GF-D8 (cell line): ENCODE results near the gene SLC4A9.

Experiments used
- DNase-seq: peaks from one replicate; lab custom pipeline; 2025; lab: John Stamatoyannopoulos, UW

Gene SLC4A9

GRCh38 chr5:140360101-140360500, at the start of gene SLC4A9:
Gene SLC4A9, plus strand, starts transcription at chr5:140360194. Its CDS starts 43 bp downstream, at chr5:140360237.
- DNase-seq, result no peak

GRCh38 chr5:140310434-140310833, 49.6 kb upstream of the SLC4A9 start:
- no peak for DNase-seq

- DNase-seq, result no peak
These were observed 49.0 kb upstream of the SLC4A9 start for GRCh38 chr5:140311011-140311467.

GRCh38 chr5:140312067-140312790, 47.8 kb upstream of the SLC4A9 start:
- DNase-seq, result peak; percentile 9

- DNase-seq, result no peak
These were observed 47.2 kb upstream of the SLC4A9 start for GRCh38 chr5:140312791-140313189.

GRCh38 chr5:140317859-140318258, 42.1 kb upstream of the SLC4A9 start:
- DNase-seq, result no peak

GRCh38 chr5:140318792-140319191, 41.2 kb upstream of the SLC4A9 start:
- DNase-seq, result no peak

DNA sequence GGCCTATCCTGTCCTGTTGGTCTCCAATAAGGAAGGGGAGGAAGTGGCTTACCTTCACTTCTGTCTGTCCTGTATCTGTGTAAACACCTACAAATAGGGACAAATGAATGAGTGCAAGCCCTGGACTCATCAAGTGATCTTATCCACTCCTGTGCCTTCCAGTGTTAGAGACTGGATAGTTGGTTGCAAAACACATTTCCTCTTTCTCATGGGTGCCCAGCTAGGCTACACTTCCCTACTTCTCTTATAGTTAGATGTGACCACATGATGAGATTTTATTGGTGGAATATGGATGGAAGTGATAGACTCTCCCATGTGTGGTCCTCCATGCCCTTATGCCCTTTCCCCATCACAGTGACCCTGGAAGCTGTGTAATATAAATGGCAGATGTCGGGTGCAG, 40.2 kb upstream of the SLC4A9 start:
- peak; percentile 6 for DNase-seq

DNA sequence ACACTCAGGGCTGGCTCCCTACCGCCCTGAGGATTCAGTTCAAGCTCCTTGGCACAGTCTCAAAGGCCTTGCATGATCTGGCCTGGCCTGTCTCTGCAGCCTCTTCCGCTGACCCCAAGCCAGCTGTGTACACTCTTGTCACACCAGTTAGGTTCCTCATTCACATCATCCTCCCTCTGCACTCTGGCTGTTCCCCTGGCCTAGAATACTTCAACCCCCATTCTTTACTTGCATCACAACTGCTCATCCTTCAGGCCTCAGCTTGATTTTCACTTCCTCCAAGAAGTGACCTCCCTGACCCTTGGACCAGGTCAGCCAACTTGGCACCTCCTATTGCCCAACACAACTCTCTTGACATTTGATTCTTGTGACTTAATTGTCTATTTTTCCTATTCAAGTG, 38.2 kb upstream of the SLC4A9 start:
- peak; percentile 26 for DNase-seq

DNA sequence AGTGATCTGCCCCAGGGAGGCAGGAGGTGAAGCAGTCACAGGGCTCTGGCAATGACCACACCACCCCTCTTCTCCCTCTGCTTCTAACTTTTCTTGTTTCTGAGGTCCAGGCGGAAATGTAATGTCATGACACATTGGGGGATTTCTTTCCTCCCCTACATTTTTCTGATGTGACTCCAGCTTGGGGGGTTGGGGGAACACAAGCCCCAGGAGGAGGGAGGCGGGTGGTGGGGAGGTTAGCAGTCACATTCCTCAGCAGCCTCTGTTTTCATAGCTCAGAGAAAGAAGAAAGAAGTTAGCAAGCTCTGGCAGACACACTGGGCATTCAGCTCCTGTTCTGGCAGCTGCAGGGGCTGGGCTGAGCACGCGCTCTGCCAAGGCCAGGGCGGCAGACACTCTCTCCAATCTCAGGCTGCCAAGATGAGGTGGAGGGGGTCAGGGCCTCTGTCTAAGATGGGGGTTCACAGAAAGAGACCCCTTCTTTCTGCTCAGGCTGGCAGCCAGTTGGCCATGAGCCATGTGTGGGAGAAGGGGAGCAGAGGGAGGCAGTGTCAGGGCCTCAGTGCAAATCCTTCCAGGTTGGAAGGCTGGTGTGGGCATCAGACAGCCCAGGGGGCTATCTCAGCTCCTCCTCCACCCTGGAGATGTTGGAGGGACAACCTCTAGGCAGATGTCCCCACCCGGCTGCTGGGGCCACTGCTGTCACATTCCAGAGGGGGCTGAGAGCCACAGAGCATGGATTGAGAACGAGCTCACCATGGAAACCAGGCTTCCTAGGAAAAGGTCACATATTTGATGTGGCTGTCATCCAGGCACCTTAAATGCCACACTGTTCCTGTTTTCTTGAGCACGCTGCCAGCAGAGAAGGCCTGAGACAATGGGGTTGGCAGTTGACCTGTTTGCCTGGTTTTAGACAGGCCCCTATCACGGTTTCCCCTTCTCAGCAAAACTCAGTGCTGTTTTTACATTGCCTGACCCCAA, 37.0 kb upstream of the SLC4A9 start:
- DNase-seq, result no peak

DNA sequence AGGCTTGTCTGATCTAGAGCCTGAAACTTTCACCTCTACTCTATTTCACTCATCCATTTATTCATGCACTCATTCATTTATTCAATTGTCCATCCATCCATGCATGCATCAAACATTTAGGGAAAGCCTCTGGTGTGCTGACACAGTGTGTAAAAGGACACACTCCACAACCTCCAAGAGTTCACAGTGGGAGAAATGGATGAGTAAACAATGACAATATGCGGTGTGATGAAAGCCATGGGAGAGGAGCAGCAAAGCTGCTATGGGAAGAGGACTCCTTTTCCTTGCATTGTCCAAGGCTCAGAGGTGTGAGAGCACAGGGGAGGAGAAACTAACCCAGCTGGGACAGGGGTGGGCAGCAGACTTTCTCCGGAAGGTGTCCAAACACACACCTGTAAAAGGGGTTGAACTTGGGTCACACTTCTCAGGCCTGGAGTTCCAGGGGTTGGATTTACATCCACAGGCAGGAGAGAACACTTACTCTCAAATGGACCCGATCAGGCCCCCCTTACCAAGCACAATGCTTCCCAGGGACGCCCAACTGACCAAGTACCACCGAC, 35.9 kb upstream of the SLC4A9 start:
- DNase-seq, result no peak

GRCh38 chr5:140324617-140325241, 35.3 kb upstream of the SLC4A9 start:
- DNase-seq, result no peak

GRCh38 chr5:140325486-140325885, 34.5 kb upstream of the SLC4A9 start:
- DNase-seq, result no peak

GRCh38 chr5:140327589-140327988, 32.4 kb upstream of the SLC4A9 start:
- no peak for DNase-seq

DNA sequence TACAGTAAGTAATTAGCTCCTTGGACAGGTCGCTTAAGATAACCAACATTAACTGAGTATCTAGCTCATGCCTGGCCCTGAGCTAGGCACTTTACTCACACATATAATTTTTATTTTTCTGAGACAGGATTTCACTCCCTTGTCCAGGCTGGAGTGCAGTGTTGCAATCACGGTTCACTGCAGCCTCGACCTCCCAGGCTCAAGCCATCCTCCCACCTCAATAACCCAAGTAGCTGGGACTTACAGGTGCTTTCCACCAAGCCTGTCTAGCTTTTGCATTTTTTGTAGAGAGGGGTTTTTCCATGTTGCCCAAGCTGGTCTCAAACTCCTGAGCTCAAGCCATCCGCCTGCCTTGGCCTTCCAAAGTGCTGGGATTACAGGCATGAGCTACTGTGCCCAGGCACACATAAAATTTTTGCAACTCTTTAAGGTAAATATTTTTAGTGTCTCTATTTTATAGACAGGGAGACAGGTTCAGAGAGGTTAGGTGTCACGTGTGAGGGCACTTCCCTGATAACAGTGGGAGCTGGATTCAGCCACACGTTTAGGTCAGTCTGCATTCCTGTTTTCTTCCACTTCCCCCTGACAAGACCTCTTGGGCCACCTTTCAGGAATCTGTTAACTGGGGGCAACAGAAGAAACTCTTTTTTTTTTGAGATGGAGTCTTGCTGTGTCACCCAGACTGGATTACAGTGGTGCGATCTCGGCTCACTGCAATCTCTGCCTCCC, 31.8 kb upstream of the SLC4A9 start:
- DNase-seq, result no peak

GRCh38 chr5:140329739-140330481, 30.1 kb upstream of the SLC4A9 start:
- no peak for DNase-seq

- DNase-seq, result no peak
These were observed 28.4 kb upstream of the SLC4A9 start for GRCh38 chr5:140331638-140332037.

GRCh38 chr5:140336388-140336787, 23.6 kb upstream of the SLC4A9 start:
- no peak for DNase-seq

DNA sequence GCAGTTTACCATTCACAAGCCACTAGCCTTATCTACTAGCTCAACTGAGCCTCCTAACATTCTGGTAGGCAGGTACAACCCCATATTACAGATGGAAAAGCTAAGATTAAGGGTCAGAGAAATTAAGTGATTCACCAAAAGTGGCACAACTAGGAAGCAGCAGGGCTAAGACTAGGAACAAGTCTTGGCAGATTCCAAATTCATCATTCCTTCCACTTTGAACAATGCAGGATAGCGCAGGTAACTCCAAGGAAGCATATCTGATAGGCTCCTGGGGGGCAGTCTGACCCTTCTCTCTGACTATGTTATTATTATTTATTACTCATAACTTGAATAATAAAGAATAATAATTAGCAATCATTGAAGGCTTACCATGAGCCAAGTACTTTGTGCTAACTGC, 22.1 kb upstream of the SLC4A9 start:
- DNase-seq, result no peak

- DNase-seq, result no peak
These were observed 21.7 kb upstream of the SLC4A9 start for GRCh38 chr5:140338336-140338735.

GRCh38 chr5:140338908-140339307, 21.1 kb upstream of the SLC4A9 start:
- DNase-seq, result no peak
